Karpas-422 (cell line): Measurements from ENCODE around the gene INTS1. TPM values are rescaled to one million over a fixed set of nuclear protein-coding genes. Genes with fewer than 3 reads are reported as not detected.
A peak's percentile ranks its signal among the peaks of the same experiment; 100 is the strongest.

Source experiments
- DNase-seq: peaks from one replicate; pipeline ENCODE4 v3.0.0-alpha.2; 2015
- H2AFZ ChIP-seq: fragments of 200-600 bp; sonication (generic); 2 replicates; pipeline ENCODE4 v1.6.1; 2014; ENCODE audit warnings: antibody characterized with exemption, low read length, mixed read lengths
- H3K27ac ChIP-seq: fragments of 200-600 bp; sonication (generic); 2 replicates; pipeline ENCODE4 v1.5.1; 2014; ENCODE audit warnings: mild to moderate bottlenecking, low read length, moderate library complexity
- H3K27me3 ChIP-seq: fragments of 200-600 bp; sonication (generic); 2 replicates; pipeline ENCODE4 v1.6.1; 2014; ENCODE audit warnings: low read length, mixed read lengths
- H3K36me3 ChIP-seq: fragments of 200-600 bp; sonication (generic); 2 replicates; pipeline ENCODE4 v1.6.1; 2014; ENCODE audit warnings: low read length, mixed read lengths; ENCODE audit not compliant: insufficient read depth
- H3K4me1 ChIP-seq: fragments of 200-600 bp; sonication (generic); 2 replicates; pipeline ENCODE4 v1.6.1; 2014; ENCODE audit warnings: mild to moderate bottlenecking, low read length, mixed read lengths
- H3K4me2 ChIP-seq: fragments of 200-600 bp; sonication (generic); 2 replicates; pipeline ENCODE4 v1.6.1; 2014; ENCODE audit warnings: low read length, low read depth, mild to moderate bottlenecking; ENCODE audit not compliant: poor library complexity, severe bottlenecking
- H3K4me3 ChIP-seq: fragments of 200-600 bp; sonication (generic); 2 replicates; pipeline ENCODE4 v1.5.1; 2014; ENCODE audit warnings: mild to moderate bottlenecking, antibody characterized with exemption, low read length, mixed read lengths
- H3K79me2 ChIP-seq: fragments of 200-600 bp; sonication (generic); 2 replicates; pipeline ENCODE4 v1.6.1; 2014; ENCODE audit warnings: mild to moderate bottlenecking, low read length, mixed read lengths
- H3K9ac ChIP-seq: fragments of 200-600 bp; sonication (generic); 2 replicates; pipeline ENCODE4 v1.6.0; 2014; ENCODE audit warnings: low read length
- H3K9me2 ChIP-seq: fragments of 200-600 bp; sonication (generic), shearing (Covaris generic); replicated peaks from 2 replicates; pipeline ENCODE4 v1.6.0; 2014; ENCODE audit warnings: mild to moderate bottlenecking, low read length, moderate library complexity; ENCODE audit not compliant: insufficient read depth
- H3K9me3 ChIP-seq: fragments of 300-700, 200-600 bp; sonication (generic); 2 replicates; pipeline ENCODE4 v1.6.1; 2014; ENCODE audit warnings: low read length, mixed read lengths
- H4K20me1 ChIP-seq: fragments of 200-600 bp; sonication (generic); 2 replicates; pipeline ENCODE4 v1.6.1; 2014; ENCODE audit warnings: mild to moderate bottlenecking, antibody characterized with exemption, low read length, low read depth; ENCODE audit not compliant: insufficient read depth
- total RNA-seq: library from RNA; depleted of rRNA; stranded (reverse); fragments of >200 nt; shearing (Covaris generic); gene quantifications from 2 replicates; pipeline ENCODE4 v1.2.3, GENCODE V29; 2014; ENCODE audit warnings: low replicate concordance

INTS1 gene
- total RNA-seq, 1 experiment from 2014 or later: 25.7 TPM

DNA sequence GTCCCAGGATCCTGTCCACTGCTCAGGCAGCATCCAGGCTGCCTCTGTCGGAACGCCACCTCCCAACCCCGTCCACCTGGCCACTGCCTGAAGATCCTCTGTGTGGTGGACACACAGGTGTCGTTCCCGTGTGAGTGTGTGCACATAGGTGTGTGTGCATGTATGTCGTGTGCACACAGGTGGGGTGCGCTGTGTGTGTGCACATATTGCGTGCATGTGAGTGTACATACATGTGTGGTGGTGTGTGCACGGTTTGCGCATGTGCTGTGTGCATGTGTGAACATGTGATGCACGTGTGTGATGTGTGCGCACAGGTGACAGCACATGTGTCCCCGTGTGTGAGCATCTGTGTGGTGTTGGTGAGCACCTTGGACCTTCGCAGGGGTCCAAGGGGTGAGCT lies 44.8 kb upstream of the INTS1 start:
- no peak for DNase-seq
- Histone ChIP-seq H3K79me2 (no peaks in the 10 kb centered on the region), H3K27ac (no peak overlapping the region), H3K4me2 (no peak overlapping the region), H3K4me3 (no peak overlapping the region), H3K27me3 (no peaks in the 10 kb centered on the region), H3K9me3 (no peaks in the 10 kb centered on the region), H4K20me1 (0 out of 2 replicates have a peak, but pooled peaks cover 4% of the 10 kb centered on the region), H3K9me2 (no peaks in the 10 kb centered on the region), H3K4me1 (no peaks in the 10 kb centered on the region), H3K36me3 (no peaks in the 10 kb centered on the region), H2AFZ (no peak overlapping the region), H3K9ac (no peak overlapping the region)

DNA sequence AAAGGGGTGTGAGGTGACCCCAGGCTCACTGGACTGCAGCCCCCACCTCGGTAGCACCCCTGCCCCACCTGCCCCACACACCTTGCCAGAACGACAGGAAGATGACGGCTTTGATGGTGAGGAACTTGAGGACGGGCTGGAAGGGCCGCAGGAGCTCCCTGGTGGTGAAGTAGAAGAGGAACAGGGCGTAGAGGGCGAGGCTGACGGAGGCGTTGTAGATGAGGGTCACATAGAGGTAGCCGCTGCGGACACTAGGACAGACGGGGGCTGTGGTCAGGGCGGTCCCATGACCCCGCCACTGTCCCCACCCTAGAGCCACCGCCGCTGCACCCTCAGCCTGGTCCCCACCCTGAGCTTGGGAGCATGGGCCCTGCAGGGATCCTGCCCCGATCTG lies 44.2 kb upstream of the INTS1 start:
- Histone ChIP-seq H3K27ac (no peak overlapping the region), H3K4me3 (no peak overlapping the region), H3K9ac (no peak overlapping the region), H3K27me3 (no peaks in the 10 kb centered on the region), H3K36me3 (no peaks in the 10 kb centered on the region), H3K4me2 (no peak overlapping the region), H3K79me2 (no peaks in the 10 kb centered on the region), H4K20me1 (0 out of 2 replicates have a peak, but pooled peaks cover 4% of the 10 kb centered on the region), H3K9me2 (no peaks in the 10 kb centered on the region), H3K4me1 (no peaks in the 10 kb centered on the region), H2AFZ (no peak overlapping the region), H3K9me3 (no peaks in the 10 kb centered on the region)
- DNase-seq: peak; percentile 61

DNA sequence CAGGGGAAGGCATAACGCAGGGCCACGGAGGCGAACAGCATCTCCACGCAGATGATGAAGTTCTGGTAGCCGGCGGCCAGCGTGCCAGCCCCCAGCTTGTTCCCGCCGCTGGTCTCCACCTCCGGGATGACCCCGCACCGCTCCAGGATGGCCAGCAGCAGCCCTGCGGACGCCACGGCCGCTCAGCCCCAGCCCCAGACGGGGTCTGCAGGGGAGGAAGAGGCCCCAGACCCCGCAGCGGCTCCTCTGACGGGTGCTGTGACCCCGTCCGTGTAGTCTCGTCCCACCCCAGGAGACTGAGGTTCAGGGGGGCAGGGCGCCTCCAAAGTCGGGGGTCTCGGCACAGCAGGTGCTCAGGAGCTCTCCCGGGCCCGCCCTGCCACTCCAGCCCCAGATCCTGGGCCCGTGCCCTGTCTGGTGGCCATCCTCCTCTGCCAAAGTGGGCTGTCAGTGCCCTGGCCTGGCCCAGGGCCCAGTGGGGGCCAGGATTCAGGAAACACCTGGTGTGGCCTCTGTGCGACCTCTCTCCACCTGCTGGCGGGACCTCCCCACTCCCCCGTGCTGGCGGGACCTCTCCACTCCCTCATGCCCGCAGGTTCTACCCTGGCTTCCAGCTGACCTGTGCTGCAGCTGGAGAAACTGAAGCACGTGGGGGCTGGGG lies 43.7 kb upstream of the INTS1 start:
- H3K79me2 ChIP-seq: no peaks in the 10 kb centered on the region
- H3K4me1 ChIP-seq: no peaks in the 10 kb centered on the region
- H3K36me3 ChIP-seq: no peaks in the 10 kb centered on the region
- no peak overlapping the region for H3K9ac ChIP-seq
- H3K27me3 ChIP-seq: no peaks in the 10 kb centered on the region
- no peak overlapping the region for H3K4me3 ChIP-seq
- no peak overlapping the region for H2AFZ ChIP-seq
- 0 out of 2 replicates have a peak, but pooled peaks cover 6% of the 10 kb centered on the region for H4K20me1 ChIP-seq
- DNase-seq: no peak
- H3K27ac ChIP-seq: no peak overlapping the region
- H3K9me3 ChIP-seq: no peaks in the 10 kb centered on the region
- H3K4me2 ChIP-seq: no peak overlapping the region
- H3K9me2 ChIP-seq: no peaks in the 10 kb centered on the region

DNA sequence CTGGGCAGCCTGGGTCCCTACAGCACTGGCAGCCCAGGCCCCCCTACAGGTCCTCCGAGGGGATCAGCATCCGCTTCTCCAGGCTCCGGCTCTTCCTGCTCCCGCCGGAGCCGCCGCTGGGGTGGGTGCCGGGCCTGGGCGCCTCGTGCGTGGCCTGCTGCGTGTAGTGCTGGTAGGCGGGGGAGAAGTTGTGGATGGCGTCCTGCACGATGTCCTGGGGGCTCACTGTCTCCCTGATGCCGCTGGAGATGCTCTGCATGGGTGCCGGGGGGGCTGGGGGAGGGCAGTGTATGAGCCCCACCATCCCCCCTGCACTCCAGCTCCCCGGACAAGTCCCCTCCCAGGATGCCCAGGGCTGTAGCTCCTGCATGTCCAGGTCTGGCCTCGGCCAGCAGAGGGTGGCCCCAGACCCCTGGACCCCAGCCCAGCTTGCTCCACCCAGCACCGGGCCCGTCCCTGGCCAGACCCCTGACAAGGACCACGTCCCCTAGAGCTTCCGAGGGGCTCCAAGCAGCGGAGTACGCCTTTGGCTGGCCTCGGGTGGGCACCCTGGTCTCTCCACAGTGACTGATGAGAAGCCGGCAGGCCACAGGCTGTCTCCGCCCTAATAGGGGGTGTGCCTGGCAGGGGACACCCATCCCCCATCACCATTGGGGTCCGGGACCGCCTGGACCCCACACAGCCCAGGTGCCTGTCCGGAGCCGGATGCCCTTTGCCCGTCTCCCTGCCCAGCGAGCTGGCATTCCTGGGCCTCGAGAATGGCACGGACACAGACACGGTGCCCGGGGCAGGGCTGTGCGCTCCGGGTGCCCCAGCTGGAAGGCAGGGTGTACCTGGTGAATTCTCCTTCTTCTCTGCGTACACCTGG lies 43.0 kb upstream of the INTS1 start:
- Histone ChIP-seq H3K4me3 (no peak overlapping the region), H3K27me3 (no peaks in the 10 kb centered on the region), H3K9ac (no peak overlapping the region), H3K9me2 (no peaks in the 10 kb centered on the region), H2AFZ (no peak overlapping the region), H3K27ac (no peak overlapping the region), H4K20me1 (0 out of 2 replicates have a peak, but pooled peaks cover 8% of the 10 kb centered on the region), H3K36me3 (no peaks in the 10 kb centered on the region), H3K4me1 (no peaks in the 10 kb centered on the region), H3K4me2 (no peak overlapping the region), H3K79me2 (no peaks in the 10 kb centered on the region), H3K9me3 (no peaks in the 10 kb centered on the region)
- no peak for DNase-seq

DNA sequence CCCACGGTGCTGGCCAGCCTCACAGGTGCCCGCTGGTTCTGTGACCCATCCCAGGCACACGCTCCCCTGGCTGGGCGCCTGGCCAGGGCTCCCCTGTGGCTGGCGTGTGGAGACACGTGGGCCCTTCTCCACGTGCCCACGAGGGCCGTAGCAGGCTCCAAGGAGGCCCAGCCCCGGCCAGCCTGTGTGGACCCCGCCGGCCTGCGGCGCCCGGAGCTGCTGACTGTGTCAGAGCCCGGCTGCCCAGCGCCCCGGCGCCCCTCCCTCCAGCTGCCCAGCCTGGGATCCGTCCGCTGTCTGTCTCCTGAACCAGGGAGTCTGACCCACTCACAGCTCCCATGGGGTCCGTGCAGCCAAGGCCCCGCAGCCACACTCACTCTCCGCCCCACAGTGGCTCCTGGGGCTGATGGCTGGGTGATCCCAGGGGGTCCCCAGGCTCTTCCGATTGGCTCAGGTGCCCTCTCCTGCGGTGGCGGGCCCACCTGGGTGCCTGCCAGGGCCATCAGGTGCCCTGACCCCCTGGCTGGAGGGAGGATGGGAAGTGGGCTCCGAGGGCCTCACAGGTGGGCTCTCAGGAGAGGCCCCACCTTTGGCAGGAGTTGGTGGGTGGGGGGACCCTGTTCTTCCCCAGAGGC lies 42.2 kb upstream of the INTS1 start:
- Histone ChIP-seq H3K36me3 (no peaks in the 10 kb centered on the region), H3K9me2 (no peaks in the 10 kb centered on the region), H3K9ac (no peak overlapping the region), H4K20me1 (0 out of 2 replicates have a peak, but pooled peaks cover 8% of the 10 kb centered on the region), H3K4me1 (no peaks in the 10 kb centered on the region), H3K27ac (no peak overlapping the region), H3K4me3 (no peak overlapping the region), H2AFZ (no peak overlapping the region), H3K27me3 (no peaks in the 10 kb centered on the region), H3K79me2 (no peaks in the 10 kb centered on the region), H3K9me3 (no peaks in the 10 kb centered on the region), H3K4me2 (no peak overlapping the region)
- no peak for DNase-seq

DNA sequence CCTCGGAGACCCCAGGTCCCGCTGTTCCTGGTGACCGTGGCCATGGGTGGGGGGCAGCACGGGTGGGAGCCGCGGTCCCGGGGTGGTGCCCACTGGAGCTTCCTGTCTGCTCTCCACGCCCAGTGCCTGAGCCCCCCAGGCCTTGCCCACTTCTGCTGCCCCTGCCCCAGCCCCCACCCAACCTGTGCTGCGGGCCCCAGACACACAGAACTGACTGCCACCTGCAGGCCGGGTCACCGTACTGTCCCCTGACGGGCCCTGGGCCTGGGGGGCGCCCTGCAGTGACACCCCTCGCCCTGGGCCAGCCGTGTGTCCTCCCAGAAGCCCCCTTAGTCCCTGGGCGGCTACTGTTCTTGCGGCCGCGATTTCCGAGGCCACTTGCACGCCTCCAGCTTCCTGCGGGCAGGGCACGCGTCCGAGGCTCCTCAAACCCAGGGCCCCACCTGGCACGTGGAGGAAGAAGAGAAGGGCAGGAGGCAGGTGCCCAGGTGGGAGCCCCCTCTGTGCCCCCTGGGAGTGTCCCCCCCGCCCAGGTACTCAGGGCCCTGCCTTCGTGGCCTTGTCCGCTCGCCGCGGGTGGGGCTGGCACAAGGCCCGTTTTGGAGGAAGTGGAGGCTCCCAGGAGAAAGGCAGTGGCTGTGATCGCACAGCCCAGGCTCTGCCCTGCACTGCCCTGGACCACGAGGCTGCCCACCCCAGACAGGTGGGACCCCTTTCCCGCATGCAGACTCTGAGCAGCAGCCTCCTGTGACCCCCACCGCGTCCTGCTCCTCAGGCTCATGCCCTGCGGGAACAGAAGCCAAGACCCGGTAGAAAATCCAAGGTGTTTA lies 41.4 kb upstream of the INTS1 start:
- H3K4me2 ChIP-seq: no peak overlapping the region
- no peak overlapping the region for H3K9ac ChIP-seq
- H3K4me1 ChIP-seq: no peaks in the 10 kb centered on the region
- no peak overlapping the region for H3K27ac ChIP-seq
- no peaks in the 10 kb centered on the region for H3K9me3 ChIP-seq
- H2AFZ ChIP-seq: no peak overlapping the region
- 0 out of 2 replicates have a peak, but pooled peaks cover 8% of the 10 kb centered on the region for H4K20me1 ChIP-seq
- no peaks in the 10 kb centered on the region for H3K9me2 ChIP-seq
- no peak for DNase-seq
- no peak overlapping the region for H3K4me3 ChIP-seq
- no peaks in the 10 kb centered on the region for H3K27me3 ChIP-seq
- no peaks in the 10 kb centered on the region for H3K36me3 ChIP-seq
- H3K79me2 ChIP-seq: no peaks in the 10 kb centered on the region

DNA sequence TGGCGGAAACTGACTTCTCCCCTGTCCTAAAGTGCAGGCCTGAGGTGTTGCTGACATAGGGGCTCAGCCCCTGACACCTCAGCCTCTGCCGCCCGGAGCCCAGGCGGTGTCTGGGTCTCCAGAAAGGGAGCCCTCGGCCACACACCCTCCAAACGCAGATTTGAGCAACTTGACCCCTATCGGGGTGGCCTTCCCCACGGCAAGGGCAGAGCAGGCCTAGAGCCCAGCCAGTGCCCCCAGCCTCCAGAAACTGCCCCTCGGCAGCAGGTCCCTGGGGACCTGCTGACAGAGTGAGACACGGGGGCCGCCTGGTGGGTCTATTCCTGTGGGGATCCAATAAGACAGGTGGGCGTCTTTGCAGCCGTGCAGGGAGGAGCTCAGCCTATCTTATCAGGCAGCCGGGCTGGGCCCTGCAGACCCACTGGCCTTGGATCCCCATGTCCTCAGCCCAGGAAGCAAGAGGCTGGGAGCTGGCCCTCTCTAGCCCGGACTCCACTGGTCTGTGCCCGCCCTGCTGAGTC lies 40.8 kb upstream of the INTS1 start:
- no peak overlapping the region for H3K9ac ChIP-seq
- no peak for DNase-seq

More for the DNA sequence above, 40.8 kb upstream of the INTS1 start:
- no peak overlapping the region for H3K27ac ChIP-seq
- no peak overlapping the region for H3K4me3 ChIP-seq
- no peaks in the 10 kb centered on the region for H3K27me3 ChIP-seq
- no peaks in the 10 kb centered on the region for H3K9me3 ChIP-seq
- H3K4me1 ChIP-seq: no peaks in the 10 kb centered on the region
- no peaks in the 10 kb centered on the region for H3K9me2 ChIP-seq
- no peaks in the 10 kb centered on the region for H3K36me3 ChIP-seq
- H2AFZ ChIP-seq: no peak overlapping the region
- no peaks in the 10 kb centered on the region for H3K79me2 ChIP-seq
- 0 out of 2 replicates have a peak, but pooled peaks cover 8% of the 10 kb centered on the region for H4K20me1 ChIP-seq
- H3K4me2 ChIP-seq: no peak overlapping the region
